DND-41 (cell line): ENCODE results near the gene SLC16A13.

Source experiments
- EZH2 ChIP-seq: IDR thresholded peaks from 3 replicates; pipeline ENCODE4 v1.6.1; 2012; ENCODE audit warnings: borderline replicate concordance, low read depth, mild to moderate bottlenecking, moderate library complexity, low read length, inconsistent platforms; ENCODE audit not compliant: severe bottlenecking
- TF ChIP-seq, protein P1 (sequence below): IDR thresholded peaks from 2 replicates; pipeline ENCODE4 v1.5.1; 2012; ENCODE audit warnings: borderline replicate concordance, low read length, moderate library complexity, mild to moderate bottlenecking; ENCODE audit not compliant: poor library complexity, severe bottlenecking; ENCODE audit errors: extremely low read depth

DNA sequence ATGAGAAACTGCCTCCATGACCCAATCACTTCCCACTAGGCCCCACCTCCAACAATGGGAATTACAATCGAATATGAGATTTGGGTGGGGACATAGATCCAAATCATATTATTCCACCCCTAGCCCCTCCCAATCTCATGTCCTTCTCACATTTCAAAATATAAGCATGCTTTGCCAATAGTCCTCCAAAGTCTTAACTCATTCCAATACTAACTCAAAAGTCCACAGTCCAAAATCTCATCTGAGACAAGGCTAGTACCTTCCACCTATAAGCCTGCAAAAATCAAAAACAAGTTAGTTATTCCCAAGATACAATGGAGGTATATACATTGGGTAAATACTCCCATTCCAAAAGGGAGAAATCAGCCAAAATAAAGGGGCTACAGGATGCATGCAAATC, 31.4 kb downstream of the SLC16A13 start:
- TF ChIP-seq, protein P1, sequence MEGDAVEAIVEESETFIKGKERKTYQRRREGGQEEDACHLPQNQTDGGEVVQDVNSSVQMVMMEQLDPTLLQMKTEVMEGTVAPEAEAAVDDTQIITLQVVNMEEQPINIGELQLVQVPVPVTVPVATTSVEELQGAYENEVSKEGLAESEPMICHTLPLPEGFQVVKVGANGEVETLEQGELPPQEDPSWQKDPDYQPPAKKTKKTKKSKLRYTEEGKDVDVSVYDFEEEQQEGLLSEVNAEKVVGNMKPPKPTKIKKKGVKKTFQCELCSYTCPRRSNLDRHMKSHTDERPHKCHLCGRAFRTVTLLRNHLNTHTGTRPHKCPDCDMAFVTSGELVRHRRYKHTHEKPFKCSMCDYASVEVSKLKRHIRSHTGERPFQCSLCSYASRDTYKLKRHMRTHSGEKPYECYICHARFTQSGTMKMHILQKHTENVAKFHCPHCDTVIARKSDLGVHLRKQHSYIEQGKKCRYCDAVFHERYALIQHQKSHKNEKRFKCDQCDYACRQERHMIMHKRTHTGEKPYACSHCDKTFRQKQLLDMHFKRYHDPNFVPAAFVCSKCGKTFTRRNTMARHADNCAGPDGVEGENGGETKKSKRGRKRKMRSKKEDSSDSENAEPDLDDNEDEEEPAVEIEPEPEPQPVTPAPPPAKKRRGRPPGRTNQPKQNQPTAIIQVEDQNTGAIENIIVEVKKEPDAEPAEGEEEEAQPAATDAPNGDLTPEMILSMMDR, result no peak
- no peak for TF ChIP-seq EZH2
